ENCODE measurements around the gene SLC9A1.

SLC9A1 gene

DNA sequence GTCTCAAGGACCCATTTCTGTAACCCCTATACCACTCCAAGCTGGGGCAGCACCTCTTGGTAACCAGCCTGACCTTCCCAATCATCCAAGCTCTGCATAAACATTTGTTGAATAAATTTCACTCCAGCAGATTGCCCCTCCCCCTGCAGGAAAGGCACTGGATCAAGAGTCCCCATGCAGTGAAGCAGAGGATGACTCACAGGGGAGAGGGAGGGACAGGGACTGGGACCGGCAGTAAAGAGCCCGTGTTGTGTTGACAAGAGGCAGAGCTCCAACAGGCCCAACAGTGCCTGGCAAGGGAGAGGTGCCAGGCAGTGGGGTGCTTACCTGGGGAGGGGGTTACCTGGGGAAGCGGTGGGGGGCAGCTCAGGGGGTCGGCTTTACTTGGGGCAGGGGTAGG lies 32.3 kb downstream of the SLC9A1 start (continued):
- TF ChIP-seq PATZ1 (tag by site-specific recombination; IDR thresholded peaks at IDR 0.05) (peak; percentile 82), ZNF292 (tag by site-specific recombination; IDR thresholded peaks at IDR 0.05; ENCODE audit: borderline replicate concordance, low read depth) (no peak), KLF16 (tag by site-specific recombination; IDR thresholded peaks at IDR 0.05) (no peak), RBAK (tag by site-specific recombination; IDR thresholded peaks at IDR 0.05) (no peak), MYNN (tag by site-specific recombination; IDR thresholded peaks at IDR 0.05; ENCODE audit: borderline replicate concordance) (no peak), ZFP37 (tag by site-specific recombination; IDR thresholded peaks at IDR 0.05) (no peak), ZNF501 (tag by site-specific recombination; IDR thresholded peaks at IDR 0.05) (no peak), ELK4 (IDR thresholded peaks at IDR 0.05; ENCODE audit: borderline replicate concordance, low read depth, low read length) (no peak), ZNF239 (tag by site-specific recombination; IDR thresholded peaks at IDR 0.05) (no peak), ZBTB48 (tag by site-specific recombination; IDR thresholded peaks at IDR 0.05) (peak; percentile 46; the same call in 1 of the 2 replicates), ZBTB44 (tag by site-specific recombination; IDR thresholded peaks at IDR 0.05) (0 out of 2 replicates have a peak, but pooled peaks have one; percentile 48), ZNF701 (tag by site-specific recombination; IDR thresholded peaks at IDR 0.05) (no peak), GLIS2 (tag by site-specific recombination; IDR thresholded peaks at IDR 0.05) (peak; percentile 49; the same call in 1 of the 2 replicates), EGR2 (tag by site-specific recombination; IDR thresholded peaks at IDR 0.05; ENCODE audit: low read depth) (no peak), SP2 (tag by site-specific recombination; IDR thresholded peaks at IDR 0.05) (peak; percentile 18; the same call in 1 of the 2 replicates), ZNF571 (tag by site-specific recombination; IDR thresholded peaks at IDR 0.05) (no peak), ZSCAN4 (tag by site-specific recombination; IDR thresholded peaks at IDR 0.05) (no peak), PRDM1 (tag by site-specific recombination; IDR thresholded peaks at IDR 0.05) (peak; percentile 76), ZNF280C (tag by site-specific recombination; IDR thresholded peaks at IDR 0.05) (no peak), TCF7L2 (IDR thresholded peaks at IDR 0.05; ENCODE audit: borderline replicate concordance, low read depth, low read length) (no peak), ZNF223 (tag by site-specific recombination; IDR thresholded peaks at IDR 0.05) (no peak), SCRT2 (tag by site-specific recombination; IDR thresholded peaks at IDR 0.05) (peak; percentile 85), ZNF560 (tag by site-specific recombination; IDR thresholded peaks at IDR 0.05; ENCODE audit: borderline replicate concordance) (no peak), HOXC10 (CRISPR knock-in tag; IDR thresholded peaks at IDR 0.05) (no peak)
- TF ChIP-seq, protein P1, sequence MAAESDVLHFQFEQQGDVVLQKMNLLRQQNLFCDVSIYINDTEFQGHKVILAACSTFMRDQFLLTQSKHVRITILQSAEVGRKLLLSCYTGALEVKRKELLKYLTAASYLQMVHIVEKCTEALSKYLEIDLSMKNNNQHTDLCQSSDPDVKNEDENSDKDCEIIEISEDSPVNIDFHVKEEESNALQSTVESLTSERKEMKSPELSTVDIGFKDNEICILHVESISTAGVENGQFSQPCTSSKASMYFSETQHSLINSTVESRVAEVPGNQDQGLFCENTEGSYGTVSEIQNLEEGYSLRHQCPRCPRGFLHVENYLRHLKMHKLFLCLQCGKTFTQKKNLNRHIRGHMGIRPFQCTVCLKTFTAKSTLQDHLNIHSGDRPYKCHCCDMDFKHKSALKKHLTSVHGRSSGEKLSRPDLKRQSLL (tag by site-specific recombination; IDR thresholded peaks at IDR 0.05) = no peak
- TF ChIP-seq, protein P2, sequence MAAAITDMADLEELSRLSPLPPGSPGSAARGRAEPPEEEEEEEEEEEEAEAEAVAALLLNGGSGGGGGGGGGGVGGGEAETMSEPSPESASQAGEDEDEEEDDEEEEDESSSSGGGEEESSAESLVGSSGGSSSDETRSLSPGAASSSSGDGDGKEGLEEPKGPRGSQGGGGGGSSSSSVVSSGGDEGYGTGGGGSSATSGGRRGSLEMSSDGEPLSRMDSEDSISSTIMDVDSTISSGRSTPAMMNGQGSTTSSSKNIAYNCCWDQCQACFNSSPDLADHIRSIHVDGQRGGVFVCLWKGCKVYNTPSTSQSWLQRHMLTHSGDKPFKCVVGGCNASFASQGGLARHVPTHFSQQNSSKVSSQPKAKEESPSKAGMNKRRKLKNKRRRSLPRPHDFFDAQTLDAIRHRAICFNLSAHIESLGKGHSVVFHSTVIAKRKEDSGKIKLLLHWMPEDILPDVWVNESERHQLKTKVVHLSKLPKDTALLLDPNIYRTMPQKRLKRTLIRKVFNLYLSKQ (tag by site-specific recombination; IDR thresholded peaks at IDR 0.05; ENCODE audit: borderline replicate concordance) = no peak
- TF ChIP-seq, protein P3, sequence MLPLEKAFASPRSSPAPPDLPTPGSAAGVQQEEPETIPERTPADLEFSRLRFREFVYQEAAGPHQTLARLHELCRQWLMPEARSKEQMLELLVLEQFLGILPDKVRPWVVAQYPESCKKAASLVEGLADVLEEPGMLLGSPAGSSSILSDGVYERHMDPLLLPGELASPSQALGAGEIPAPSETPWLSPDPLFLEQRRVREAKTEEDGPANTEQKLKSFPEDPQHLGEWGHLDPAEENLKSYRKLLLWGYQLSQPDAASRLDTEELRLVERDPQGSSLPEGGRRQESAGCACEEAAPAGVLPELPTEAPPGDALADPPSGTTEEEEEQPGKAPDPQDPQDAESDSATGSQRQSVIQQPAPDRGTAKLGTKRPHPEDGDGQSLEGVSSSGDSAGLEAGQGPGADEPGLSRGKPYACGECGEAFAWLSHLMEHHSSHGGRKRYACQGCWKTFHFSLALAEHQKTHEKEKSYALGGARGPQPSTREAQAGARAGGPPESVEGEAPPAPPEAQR (tag by site-specific recombination; IDR thresholded peaks at IDR 0.05) = no peak

Data from HEK293 (cell line).